GM12891 (cell line): ENCODE data around the gene SLFN12L.
"Not testable (repeated sequence)": the region's sequence is repeated elsewhere in the genome, so short reads cannot be mapped to it uniquely, and the experiment has no call there.

Experiments used
- DNase-seq: peaks from one replicate; pipeline ENCODE4 v3.0.0; 2011; ENCODE audit warnings: low spot score; ENCODE audit not compliant: insufficient read length
- FAIRE-seq: peaks from 2 replicates; lab custom pipeline; 2011; peaks lifted over from hg19 to GRCh38; lab: Jason Lieb, UNC
- PAX5 ChIP-seq: IDR thresholded peaks from 2 replicates; pipeline ENCODE4 v1.6.1; 2011; ENCODE audit warnings: low read length, moderate library complexity, mild to moderate bottlenecking; ENCODE audit not compliant: insufficient read depth, severe bottlenecking
- POLR2A ChIP-seq: IDR thresholded peaks from 2 replicates; pipeline ENCODE4 v1.6.1; 2011; ENCODE audit warnings: low read depth, low read length, control low read depth
- POLR2AphosphoS5 ChIP-seq: IDR thresholded peaks from 2 replicates; pipeline ENCODE4 v1.6.1; 2011; ENCODE audit warnings: low read depth, low read length, control low read depth
- POU2F2 ChIP-seq: IDR thresholded peaks from 2 replicates; pipeline ENCODE4 v1.6.1; 2011; ENCODE audit warnings: low read depth, mild to moderate bottlenecking, control low read depth, low read length, moderate library complexity
- SPI1 ChIP-seq: IDR thresholded peaks from 2 replicates; pipeline ENCODE4 v1.6.1; 2011; ENCODE audit warnings: low read depth, low read length, control low read depth
- TAF1 ChIP-seq: IDR thresholded peaks from 2 replicates; pipeline ENCODE4 v1.6.1; 2011; ENCODE audit warnings: low read depth, low read length, control low read depth

SLFN12L gene

DNA sequence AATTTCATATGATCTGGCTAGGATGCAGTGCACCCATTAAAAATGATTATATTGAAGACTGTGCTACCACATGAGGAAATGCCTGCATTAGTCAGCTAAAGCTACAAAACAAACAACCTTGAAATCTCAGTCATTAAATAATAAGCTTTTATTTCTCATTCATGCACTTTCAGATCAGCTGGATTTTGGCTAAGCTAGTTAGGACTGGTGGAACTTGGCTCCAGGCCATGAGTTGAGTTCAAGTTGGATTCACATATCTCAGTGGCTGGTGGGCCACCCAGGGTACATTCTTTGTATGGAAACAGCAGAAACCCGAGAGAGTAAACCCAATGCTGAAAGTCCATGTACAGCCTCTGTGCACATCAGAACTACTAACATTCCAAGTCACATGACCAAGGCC lies 6.4 kb upstream of the SLFN12L start:
- DNase-seq = no peak
- TF ChIP-seq PAX5 (no peak), TAF1 (no peak), POLR2AphosphoS5 (no peak), POU2F2 (no peak)
- no peak for FAIRE-seq

DNA sequence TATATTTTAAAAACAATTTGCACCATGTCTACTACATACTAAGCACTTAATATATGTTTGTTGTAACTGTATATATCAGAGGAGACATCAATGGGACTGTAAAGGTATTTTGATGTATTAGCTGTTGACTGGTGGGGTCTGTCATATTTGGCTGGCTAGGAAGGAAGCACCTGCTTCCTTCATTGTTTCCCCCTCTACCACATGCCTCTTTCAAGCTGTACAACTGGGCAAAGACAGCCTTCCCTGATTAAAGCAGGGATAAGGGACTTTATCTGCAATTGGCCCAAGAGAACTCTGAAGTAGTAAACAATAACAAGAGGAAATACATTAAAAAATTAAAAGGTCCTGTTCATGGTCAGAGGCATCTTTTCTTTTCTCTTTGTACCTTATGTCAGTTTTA lies 5.5 kb upstream of the SLFN12L start:
- FAIRE-seq = no peak
- TF ChIP-seq PAX5 (no peak), SPI1 (no peak), POU2F2 (no peak), TAF1 (no peak), POLR2AphosphoS5 (no peak), POLR2A (no peak)
- no peak for DNase-seq

DNA sequence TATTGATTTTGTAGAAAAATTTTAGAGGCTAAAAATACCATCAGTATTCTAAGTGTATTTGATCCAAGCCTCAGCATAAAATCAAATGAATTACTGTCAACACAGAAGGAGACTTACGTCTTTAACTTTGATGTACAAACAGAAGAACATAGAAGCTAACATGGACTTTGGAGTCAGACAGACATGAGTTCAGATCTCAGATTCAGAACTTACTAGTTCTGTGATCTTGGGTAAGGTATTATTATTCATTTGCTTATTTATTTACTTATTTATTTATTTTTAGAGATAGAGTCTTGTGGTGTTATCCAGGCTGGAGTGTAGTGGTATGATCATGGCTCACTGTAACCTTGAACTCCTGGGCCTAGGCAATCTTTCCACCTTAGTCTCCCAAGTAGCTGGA lies 4.0 kb upstream of the SLFN12L start:
- TF ChIP-seq TAF1 = no peak
- TF ChIP-seq SPI1 = no peak
- no peak for TF ChIP-seq POLR2A
- no peak for TF ChIP-seq PAX5
- no peak for TF ChIP-seq POLR2AphosphoS5
- no peak for TF ChIP-seq POU2F2
- peak; percentile 33 for FAIRE-seq
- no peak for DNase-seq

DNA sequence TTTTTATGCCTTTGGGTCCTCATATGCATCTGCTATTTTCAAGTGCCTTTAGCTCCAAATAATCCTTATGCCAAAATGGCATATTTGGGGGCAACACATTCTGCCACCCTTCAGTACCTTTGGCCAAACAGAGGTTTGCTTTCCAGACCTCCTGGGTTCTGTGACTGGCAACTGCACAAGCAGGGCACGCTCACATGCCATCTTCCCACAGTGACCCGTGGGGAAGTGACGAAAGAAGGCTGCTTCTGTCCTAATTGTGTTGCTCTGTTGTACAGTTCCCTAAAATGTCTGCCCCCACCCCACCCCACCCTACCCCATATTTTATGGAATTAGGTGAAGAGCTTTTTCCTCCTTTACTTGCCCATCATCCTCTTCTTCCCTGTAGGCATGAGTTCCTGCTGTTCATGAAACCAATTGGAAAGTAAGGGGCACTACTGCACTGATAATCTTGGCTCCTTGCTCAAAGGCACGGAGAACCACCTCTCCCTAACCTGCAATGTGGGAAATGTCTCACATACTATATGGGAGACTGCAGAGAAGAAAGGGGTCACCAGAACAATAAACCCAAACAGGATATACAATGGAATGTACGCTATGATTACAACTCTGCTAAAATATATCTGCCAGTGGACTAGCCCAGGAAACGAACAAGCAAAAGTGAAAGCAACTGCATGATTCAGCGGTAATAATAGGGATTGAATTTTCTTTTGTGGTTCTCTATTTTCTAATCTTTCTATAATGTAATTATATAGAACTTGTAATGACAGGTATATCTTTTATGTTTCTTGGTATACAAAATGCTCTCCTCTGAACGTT lies 3.3 kb upstream of the SLFN12L start:
- FAIRE-seq = peak; percentile 87
- TF ChIP-seq SPI1 = peak; percentile 53
- no peak for TF ChIP-seq TAF1
- no peak for DNase-seq

DNA sequence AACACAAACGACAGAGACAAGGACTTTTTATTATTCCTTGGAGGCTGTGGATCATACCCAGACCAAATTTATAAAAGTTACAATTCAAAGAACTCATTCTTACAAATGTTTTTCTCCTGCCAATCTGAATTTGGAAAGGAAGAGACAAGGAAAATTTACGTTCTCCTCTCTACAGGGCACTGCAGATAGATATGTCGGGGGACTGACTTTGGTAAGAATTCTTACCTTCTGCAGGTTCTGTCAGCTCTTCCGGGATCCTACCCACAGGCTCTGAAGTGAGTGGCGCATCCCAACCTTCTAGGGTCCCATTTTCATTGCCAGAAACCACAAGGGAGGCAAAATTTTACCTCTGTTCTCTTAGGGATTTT lies 2.2 kb upstream of the SLFN12L start:
- no peak for FAIRE-seq
- no peak for DNase-seq
- TF ChIP-seq TAF1 = no peak
- TF ChIP-seq PAX5 = no peak
- no peak for TF ChIP-seq POU2F2

DNA sequence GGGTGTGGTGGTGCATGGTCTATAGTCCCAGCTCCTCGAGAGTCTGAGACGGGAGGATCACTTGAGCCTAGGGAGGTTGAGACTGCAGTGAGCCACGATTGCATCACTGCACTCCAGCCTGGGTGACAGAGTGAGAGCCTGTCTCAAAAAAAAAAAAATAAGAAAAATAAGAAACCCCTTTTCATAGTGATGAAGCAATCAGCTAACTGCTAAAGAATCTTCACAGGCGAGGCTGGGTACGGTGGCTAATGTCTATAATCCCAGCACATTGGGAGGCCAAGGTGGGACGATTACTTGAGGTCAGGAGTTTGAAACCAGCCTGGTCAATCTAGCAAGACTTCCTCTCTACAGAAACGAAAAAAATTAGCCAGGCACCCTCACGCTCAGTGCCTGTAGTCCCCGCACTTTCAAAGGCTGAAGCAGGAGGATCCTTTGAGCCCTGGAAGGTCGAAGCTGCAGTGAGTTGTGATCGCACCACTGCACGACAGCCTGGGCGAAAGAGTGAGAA lies 760 bp downstream of the SLFN12L start:
- DNase-seq (no peak), FAIRE-seq (no peak)
- no peak for TF ChIP-seq POU2F2
- TF ChIP-seq POLR2A = no peak
- TF ChIP-seq SPI1 = peak; percentile 49; the same call in 1 of the 2 replicates

DNA sequence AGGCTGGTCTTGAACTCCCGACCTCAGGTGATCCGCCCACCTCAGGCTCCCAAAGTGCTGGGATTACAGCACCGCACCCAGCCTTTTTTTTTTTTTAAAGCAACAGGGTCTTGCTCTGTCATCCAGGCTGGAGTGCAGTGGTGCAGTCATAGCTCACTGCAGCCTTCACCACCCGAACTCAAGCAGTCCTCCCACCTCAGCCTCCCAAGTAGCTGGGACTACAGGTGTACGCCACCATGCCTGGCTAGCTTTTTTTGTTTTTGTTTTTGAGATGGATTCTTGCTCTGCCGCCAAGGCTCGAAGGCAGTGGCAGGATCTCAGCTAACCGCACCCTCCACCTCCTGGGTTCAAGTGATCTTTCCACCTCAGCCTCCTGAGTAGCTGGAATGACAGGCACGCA lies 2.1 kb downstream of the SLFN12L start:
- DNase-seq, FAIRE-seq: not testable (repeated sequence)

DNA sequence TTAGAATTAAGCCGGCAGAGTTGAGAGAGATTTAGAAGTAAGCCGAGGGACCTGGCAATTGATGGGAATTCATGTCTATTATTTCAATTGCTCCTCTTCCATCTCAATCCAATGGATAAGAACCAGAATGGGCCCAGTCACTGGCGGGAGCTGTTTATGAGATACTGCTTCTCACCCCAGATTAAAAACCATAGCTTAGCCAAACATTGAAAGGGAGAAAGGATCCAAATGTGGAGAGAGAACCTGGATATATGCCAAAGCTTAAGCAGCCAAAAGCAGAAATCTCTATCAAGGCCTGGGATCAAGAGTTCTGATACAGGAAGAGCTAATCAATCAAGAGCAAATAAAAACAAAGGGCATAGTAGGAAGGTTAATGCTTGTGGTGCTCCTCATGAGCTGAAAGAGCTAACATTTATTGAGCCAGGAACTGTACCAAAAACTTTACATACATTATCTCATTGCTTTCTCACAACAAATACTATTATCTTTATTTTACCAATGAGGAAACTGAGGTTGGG lies 2.8 kb downstream of the SLFN12L start:
- TF ChIP-seq POLR2A (no peak), TAF1 (no peak), POU2F2 (no peak), PAX5 (no peak), POLR2AphosphoS5 (no peak), SPI1 (no peak)
- FAIRE-seq (no peak), DNase-seq (no peak)

DNA sequence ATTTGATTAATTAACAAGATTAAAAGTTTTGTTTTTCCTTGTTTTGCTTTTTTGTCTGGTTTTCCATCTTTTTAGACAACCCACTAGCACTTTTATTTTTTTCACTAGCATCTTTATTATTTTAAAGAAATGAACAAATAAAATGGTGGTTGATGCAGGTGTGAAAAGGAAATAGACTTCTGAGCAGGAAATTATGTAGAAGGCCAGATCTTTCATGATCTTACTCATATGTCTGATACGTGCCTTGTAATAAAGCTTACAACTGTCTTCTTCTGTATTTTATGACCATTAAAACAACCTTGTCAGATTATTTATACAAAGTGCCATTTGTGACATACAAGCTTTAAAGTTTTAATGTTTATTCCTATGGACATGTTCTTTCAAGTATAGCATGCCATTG lies 6.3 kb downstream of the SLFN12L start:
- DNase-seq = no peak
- FAIRE-seq = no peak
- TF ChIP-seq SPI1 = no peak
- no peak for TF ChIP-seq POLR2AphosphoS5

DNA sequence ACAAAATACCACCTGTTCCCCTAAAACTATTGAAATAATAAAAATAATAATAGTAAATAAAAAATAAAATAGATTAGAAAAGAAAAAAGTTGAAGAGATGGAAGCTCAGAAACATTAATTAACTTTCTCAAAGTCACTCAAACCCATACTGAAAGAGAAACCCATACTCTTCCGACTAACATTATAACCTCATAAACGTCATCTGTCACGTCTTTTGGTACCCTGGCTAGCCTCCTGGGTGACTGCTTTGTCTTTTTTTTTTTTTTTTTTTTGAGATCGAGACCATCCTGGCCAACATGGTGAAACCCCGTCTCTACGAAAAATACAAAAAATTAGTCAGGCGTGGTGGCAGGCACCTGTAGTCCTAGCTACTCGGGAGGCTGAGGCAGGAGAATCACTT lies 7.6 kb downstream of the SLFN12L start:
- no peak for FAIRE-seq
- TF ChIP-seq POLR2AphosphoS5 = no peak
- TF ChIP-seq TAF1 = no peak
- TF ChIP-seq POLR2A = no peak
- TF ChIP-seq SPI1 = no peak
- no peak for TF ChIP-seq POU2F2
- TF ChIP-seq PAX5 = no peak
- DNase-seq = no peak

DNA sequence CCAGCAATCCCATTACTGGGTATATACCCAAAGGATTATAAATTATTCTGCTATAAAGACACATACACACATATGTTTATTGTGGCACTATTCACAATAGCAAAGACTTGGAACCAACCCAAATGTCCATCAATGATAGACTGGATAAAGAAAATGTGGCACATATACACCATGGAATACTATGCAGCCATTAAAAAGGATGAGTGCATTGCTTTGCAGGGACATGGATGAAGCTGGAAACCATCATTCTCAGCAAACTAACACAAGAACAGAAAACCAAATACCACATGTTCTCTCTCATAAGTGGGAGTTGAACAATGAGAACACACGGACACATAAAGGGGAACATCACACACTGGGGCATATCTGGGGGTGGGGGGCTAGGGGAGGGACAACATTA lies 8.2 kb downstream of the SLFN12L start:
- not testable (repeated sequence) for FAIRE-seq, DNase-seq
